K562 (cell line): ENCODE data around the gene KRT16. TPM values are rescaled to one million over a fixed set of nuclear protein-coding genes. Genes with fewer than 3 reads are reported as not detected.

Experiments
- ATAC-seq: fragments of 200-7000 bp; cut with Tn5 transposase; 3 replicates; pipeline ENCODE4 v1.9.1; 2020; ENCODE audit warnings: moderate library complexity
- BruUV-seq: library from RNA; stranded (reverse); fragments of 400-500 nt; replicated peaks from 2 replicates; lab custom pipeline; 2021; lab: Mats Ljungman, UMichigan
- CTCF ChIA-PET: fragments of 300-600 bp; formaldehyde crosslinking; extraction: SDS; loops from one replicate; lab custom pipeline; 2021; ENCODE audit warnings: low intra/inter-chr PET ratio; lab: Yijun Ruan, JAX
- POLR2A ChIA-PET: fragments of 300-600, 350-650 bp; sonication (Branson Sonifier 250); formaldehyde crosslinking; extraction: SDS; loops from one replicate; lab custom pipeline; 2021; ENCODE audit warnings: antibody characterized with exemption, inconsistent platforms; lab: Yijun Ruan, JAX
- DNase-seq, 4 experiments: peaks; one replicate each; pipeline versions ENCODE4 v3.0.0 to v3.0.0-alpha.2; 2011 to 2018; ENCODE audit warnings: low spot score in 3 of 4, mixed read lengths in 3 of 4; ENCODE audit errors: extremely low read depth in 1 of 4
- FAIRE-seq: peaks from 2 replicates; lab custom pipeline; 2011; peaks lifted over from hg19 to GRCh38; lab: Jason Lieb, UNC
- H2AFZ ChIP-seq: 2 replicates; pipeline ENCODE4 v1.6.0; 2011; ENCODE audit warnings: low read depth, low read length, control low read depth, inconsistent platforms
- H3K27ac ChIP-seq: fragments of 200-600 bp; 3 replicates; pipeline ENCODE4 v1.8.0; 2011; ENCODE audit warnings: low read depth, mild to moderate bottlenecking, control low read depth, inconsistent platforms, low read length, moderate library complexity, mixed read lengths; ENCODE audit errors: extremely low read depth
- H3K27me3 ChIP-seq, 2 experiments: fragments of 300-600 bp in 1 of 2; 2 replicates in 1 of 2; 3 replicates in 1 of 2; pipeline versions ENCODE4 v1.6.0 to v1.8.0; 2011; ENCODE audit warnings: inconsistent platforms in 2 of 2, low read length in 2 of 2, mild to moderate bottlenecking in 1 of 2, mixed read lengths in 1 of 2, moderate library complexity in 1 of 2; ENCODE audit not compliant: control insufficient read depth in 2 of 2, insufficient read depth in 2 of 2
- H3K36me3 ChIP-seq: fragments of 300-600 bp; 3 replicates; pipeline ENCODE4 v1.8.0; 2011; ENCODE audit warnings: mild to moderate bottlenecking, low read length, inconsistent platforms; ENCODE audit not compliant: control insufficient read depth, insufficient read depth
- H3K4me1 ChIP-seq, 2 experiments: fragments of 200-600 bp in 1 of 2; replicated peaks in 1 of 2; 2 replicates in 1 of 2; 3 replicates in 1 of 2; pipeline versions ENCODE4 v1.5.1 to v1.8.0; 2011; ENCODE audit warnings: inconsistent platforms in 2 of 2, low read length in 2 of 2, mild to moderate bottlenecking in 1 of 2, mixed read lengths in 1 of 2, moderate library complexity in 1 of 2; ENCODE audit not compliant: control insufficient read depth in 2 of 2, insufficient read depth in 2 of 2
- H3K4me2 ChIP-seq: 2 replicates; pipeline ENCODE4 v1.6.1; 2011; ENCODE audit warnings: low read length, control low read depth, inconsistent platforms, mixed read lengths; ENCODE audit not compliant: insufficient read depth
- H3K4me3 ChIP-seq: fragments of 200-600 bp; sonication (generic), shearing (Covaris generic); 2 replicates; pipeline ENCODE4 v1.5.1; 2016; ENCODE audit warnings: control low read depth, inconsistent platforms
- H3K79me2 ChIP-seq: fragments of 200-600 bp; 3 replicates; pipeline ENCODE4 v1.8.0; 2011; ENCODE audit warnings: low read length, inconsistent platforms; ENCODE audit not compliant: control insufficient read depth, insufficient read depth
- H3K9ac ChIP-seq, 2 experiments: 2 replicates each; pipeline versions ENCODE4 v1.6.0 to v1.6.1; 2011; ENCODE audit warnings: low read depth in 2 of 2, low read length in 2 of 2, control low read depth in 1 of 2, inconsistent platforms in 1 of 2, mild to moderate bottlenecking in 1 of 2, mixed read lengths in 1 of 2; ENCODE audit not compliant: insufficient read depth in 1 of 2
- H3K9me1 ChIP-seq: one replicate; pipeline ENCODE4 v1.6.0; 2011; ENCODE audit warnings: inconsistent platforms, mild to moderate bottlenecking, low read length, moderate library complexity; ENCODE audit not compliant: control insufficient read depth, insufficient read depth
- H3K9me3 ChIP-seq: replicated peaks from 2 replicates; pipeline ENCODE4 v1.5.1; 2011; ENCODE audit warnings: low read depth, low read length, inconsistent platforms; ENCODE audit not compliant: control insufficient read depth, insufficient read depth
- H4K20me1 ChIP-seq: replicated peaks from 2 replicates; pipeline ENCODE4 v1.6.1; 2011; ENCODE audit warnings: low read length, inconsistent platforms, mixed read lengths; ENCODE audit not compliant: control insufficient read depth, insufficient read depth
- AFF4 ChIP-seq: sonication (generic); formaldehyde crosslinking; IDR thresholded peaks from 2 replicates; pipeline ENCODE4 v1.8.0; 2023; ENCODE audit warnings: mild to moderate bottlenecking, missing genetic modification reagents
- BCL6 ChIP-seq: fragments of 250-450 bp; sonication (Bioruptor Pico); IDR thresholded peaks from 2 replicates; pipeline ENCODE4 v1.4.0; 2020
- EP400 ChIP-seq: fragments of 450-650 bp; IDR thresholded peaks from 2 replicates; pipeline ENCODE4 v1.6.1; 2017; ENCODE audit warnings: antibody characterized with exemption, mild to moderate bottlenecking, moderate library complexity
- GATAD2B ChIP-seq: fragments of 450-650 bp; IDR thresholded peaks from 2 replicates; pipeline ENCODE4 v1.6.1; 2017; ENCODE audit warnings: mild to moderate bottlenecking, borderline replicate concordance
- ILF3 ChIP-seq: fragments of 450-650 bp; IDR thresholded peaks from 2 replicates; pipeline ENCODE4 v1.6.1; 2018; ENCODE audit warnings: antibody characterized with exemption, mild to moderate bottlenecking, moderate library complexity, borderline replicate concordance
- NONO ChIP-seq, 2 experiments: fragments of 200-400 bp in 1 of 2; fragments of 450-650 bp in 1 of 2; formaldehyde crosslinking in 1 of 2; IDR thresholded peaks; 2 replicates each; pipeline ENCODE4 v1.6.1; 2017; ENCODE audit warnings: low read depth in 2 of 2, mild to moderate bottlenecking in 2 of 2, moderate library complexity in 2 of 2, low read length in 1 of 2
- RBBP5 ChIP-seq: fragments of 200-600 bp; sonication (generic); IDR thresholded peaks from 2 replicates; pipeline ENCODE4 v1.6.1; 2012; ENCODE audit warnings: borderline replicate concordance, mild to moderate bottlenecking, low read length, control low read depth, inconsistent platforms; ENCODE audit not compliant: insufficient read depth, poor library complexity, severe bottlenecking
- ZNF518B ChIP-seq: fragments of 250-450 bp; sonication (Bioruptor Pico); IDR thresholded peaks from 2 replicates; pipeline ENCODE4 v1.5.0; 2021; ENCODE audit warnings: mild to moderate bottlenecking, moderate library complexity
- ZNF778 ChIP-seq: fragments of 450-650 bp; formaldehyde crosslinking; IDR thresholded peaks from 2 replicates; pipeline ENCODE4 v1.4.0; 2020; ENCODE audit warnings: mild to moderate bottlenecking, moderate library complexity
- WGBS: fragments of 100-300 bp; shearing (Covaris generic); methylation state at CpG from one replicate; pipeline ENCODE4 v1.1.6; 2016; ENCODE audit warnings: low coverage, mixed read lengths; ENCODE audit not compliant: insufficient coverage; ENCODE audit errors: missing lambda C conversion rate; 5-methylcytosine and 5-hydroxymethylcytosine counted together
- in situ Hi-C: fragments of 300-500 bp; cut with MboI; formaldehyde crosslinking; loops from 4 replicates; pipeline ENCODE4 v1.15.0; 2018; ENCODE audit warnings: inconsistent platforms, mixed read lengths
- intact Hi-C: fragments of 100-400 bp; cut with micrococcal nuclease; formaldehyde crosslinking; loops from 2 replicates; pipeline ENCODE4 v1.14.2; 2022
- polyA plus RNA-seq, 8 experiments: library from polyadenylated mRNA; depleted of rRNA in 4 of 8; stranded (reverse) in 5 of 8; unstranded in 3 of 8; fragments of >200 nt; fragmentation: Nextera tagmentation in 2 of 8; fragmentation: Illumina TruSeq in 1 of 8; extraction: Ambion mirVana in 2 of 8; extraction: Trizol in 1 of 8; gene quantifications; 2 replicates each; pipeline versions ENCODE4 v1.2.1 to v1.2.3, GENCODE V29; 2011 to 2014; ENCODE audit warnings: inconsistent platforms in 1 of 8, missing spikeins in 1 of 8
- total RNA-seq, 7 experiments: library from RNA; depleted of rRNA in 6 of 7; stranded (reverse); fragments of >200 nt in 6 of 7; fragmentation: Illumina TruSeq in 2 of 7; extraction: Trizol in 2 of 7; gene quantifications; 2 replicates each; pipeline versions ENCODE4 v1.2.1 to v1.2.3, GENCODE V29; 2011 to 2021; ENCODE audit warnings: low replicate concordance in 1 of 7

KRT16 gene
- total and polyA plus RNA-seq, 9 of the 15 experiments (the other 6 are each of a cell fraction or from before 2014, with no cell fraction given), result 0.04 TPM; not detected in 8

- TF ChIP-seq GATAD2B, result no peak
Measured at GRCh38 chr17:41654678-41655607, 42.4 kb upstream of the KRT16 start (continued).

- 5% methylated on average over 12 of the region's 14 CpGs for WGBS
- H3K9ac ChIP-seq, result peak overlapping the region in 1 of 2 experiments; percentile 56; a peak in 1 of 4 replicates
- H4K20me1 ChIP-seq, result 0 out of 2 replicates have a peak, but pooled peaks cover 3% of the 10 kb centered on the region
- H3K9me3 ChIP-seq, result no peaks in the 10 kb centered on the region
- no peak overlapping the region for H2AFZ ChIP-seq
- ChIA-PET POLR2A (interaction anchor here (0.5 to 1.4 kb wide), 6 partner anchors 34 to 592 kb away, joined by 3 to 4 read pairs (median 3); partner anchors contain the start of gene KRT19), CTCF (no interaction called here)
- no peak for DNase-seq
- no peaks in the 10 kb centered on the region for H3K36me3 ChIP-seq
- no peaks in the 10 kb centered on the region for H3K79me2 ChIP-seq
- H3K27ac ChIP-seq, result no peak overlapping the region
- in situ Hi-C loops, result loop anchor here (25.0 kb wide), 1 partner anchor 1042 kb away; no protein-coding TSS in a partner anchor
- no peaks in the 10 kb centered on the region for H3K9me1 ChIP-seq
- H3K27me3 ChIP-seq, result peaks cover 2 to 20% of the 10 kb centered on the region in 2 experiments; a peak in 2 of 5 replicates
- intact Hi-C loops, result no loop called here
- H3K4me1 ChIP-seq, result peaks cover 0 to 44% of the 10 kb centered on the region in 2 experiments; a peak in 2 of 5 replicates
- H3K4me2 ChIP-seq, result no peak overlapping the region
- no peak overlapping the region for H3K4me3 ChIP-seq
- BruUV-seq, result no TSS peak
- no peak for FAIRE-seq
- ATAC-seq, result no peak
- TF ChIP-seq ZNF518B (CRISPR knock-in tag) (no peak), ZNF778 (CRISPR knock-in tag) (no peak), BCL6 (CRISPR knock-in tag) (no peak), NONO (IDR thresholded peaks at IDR 0.05; ENCODE audit: low read depth in 2 of 2, low read length in 1 of 2) (no peak), AFF4 (no peak), EP400 (no peak), ILF3 (no peak), RBBP5 (no peak)
Measured at GRCh38 chr17:41653892-41654677, 41.5 kb upstream of the KRT16 start.
